Spleen (tissue), 7 donors: ENCODE data around the gene UNC45B.

Experiments
- CTCF ChIP-seq, 11 experiments: fragments of 200-600 bp in 7 of 11; fragments of 450-650 bp in 4 of 11; sonication (generic) in 4 of 11; IDR thresholded peaks in 8 of 11; conservative IDR thresholded peaks in 3 of 11; 1 replicate in 7 of 11; 2 replicates in 4 of 11; pipeline versions ENCODE4 v1.4.0 to v1.8.0; 2016 to 2021; ENCODE audit warnings: antibody characterized with exemption in 11 of 11, inconsistent platforms in 4 of 11, mild to moderate bottlenecking in 1 of 11
- POLR2A ChIP-seq, 3 donors: fragments of 450-650 bp; IDR thresholded peaks; one replicate each; pipeline ENCODE4 v1.5.1; 2017; ENCODE audit warnings: antibody characterized with exemption in 3 of 3, mild to moderate bottlenecking in 1 of 3
- donor health status: DM: no; HTN: no; CAD: no; lungs with moderate emphysema.
- donor health status: DM: no; HTN: no; CAD: no.
- donor health status: DM: no; HTN: no; CAD: no.

GRCh38 chr17:35129973-35130351 lies 17.7 kb upstream of the UNC45B start:
- TF ChIP-seq CTCF (IDR thresholded peaks at IDR 0.05 in 8 of 11, conservative IDR thresholded peaks at IDR 0.05 in 3 of 11) (no peak), POLR2A (IDR thresholded peaks at IDR 0.05) (no peak)
